DND-41 (cell line): ENCODE results near the gene BAHCC1.
A peak's percentile ranks its signal among the peaks of the same experiment; 100 is the strongest.

ENCODE experiments used
- ATAC-seq: fragments of 200-7000 bp; cut with Tn5 transposase; 3 replicates; pipeline ENCODE4 v1.9.1; 2021; ENCODE audit warnings: low read depth; ENCODE audit not compliant: insufficient read depth
- DNase-seq: peaks from one replicate; pipeline ENCODE4 v3.0.0-alpha.2; 2020
- H2AFZ ChIP-seq: 2 replicates; pipeline ENCODE4 v1.6.0; 2012; ENCODE audit warnings: low read depth, low read length
- H3K27ac ChIP-seq: 2 replicates; pipeline ENCODE4 v1.5.1; 2012; ENCODE audit warnings: low read length, inconsistent platforms
- H3K27me3 ChIP-seq: fragments of 200-600 bp; sonication (generic); 2 replicates; pipeline ENCODE4 v1.6.0; 2012; ENCODE audit warnings: low read length, mild to moderate bottlenecking, inconsistent platforms; ENCODE audit not compliant: insufficient read depth, poor library complexity
- H3K36me3 ChIP-seq: 2 replicates; pipeline ENCODE4 v1.5.1; 2012; ENCODE audit warnings: low read length, inconsistent platforms; ENCODE audit not compliant: insufficient read depth
- H3K4me1 ChIP-seq: 2 replicates; pipeline ENCODE4 v1.5.1; 2012; ENCODE audit warnings: mild to moderate bottlenecking, low read length; ENCODE audit not compliant: insufficient read depth
- H3K4me2 ChIP-seq: 2 replicates; pipeline ENCODE4 v1.6.0; 2012; ENCODE audit warnings: mild to moderate bottlenecking, moderate library complexity, low read length, inconsistent platforms; ENCODE audit not compliant: insufficient read depth
- H3K4me3 ChIP-seq, 2 experiments: fragments of 200-600 bp in 1 of 2; shearing (Covaris generic) in 1 of 2; 2 replicates each; pipeline ENCODE4 v1.5.1; 2012 to 2016; ENCODE audit warnings: inconsistent platforms in 2 of 2, low read length in 2 of 2, mild to moderate bottlenecking in 2 of 2, low read depth in 1 of 2, moderate library complexity in 1 of 2
- H3K79me2 ChIP-seq: 2 replicates; pipeline ENCODE4 v1.6.0; 2012; ENCODE audit warnings: low read length, inconsistent platforms; ENCODE audit not compliant: insufficient read depth
- H3K9ac ChIP-seq: 2 replicates; pipeline ENCODE4 v1.6.0; 2012; ENCODE audit warnings: low read depth, mild to moderate bottlenecking, inconsistent platforms, low read length, moderate library complexity
- H3K9me3 ChIP-seq: 2 replicates; pipeline ENCODE4 v1.5.1; 2012; ENCODE audit warnings: low read length, moderate library complexity, mild to moderate bottlenecking, inconsistent platforms; ENCODE audit not compliant: insufficient read depth, severe bottlenecking
- H4K20me1 ChIP-seq: 2 replicates; pipeline ENCODE4 v1.6.0; 2012; ENCODE audit warnings: low read length; ENCODE audit not compliant: insufficient read depth
- CTCF ChIP-seq: IDR thresholded peaks from 2 replicates; pipeline ENCODE4 v1.5.1; 2012; ENCODE audit warnings: borderline replicate concordance, low read length, moderate library complexity, mild to moderate bottlenecking; ENCODE audit not compliant: poor library complexity, severe bottlenecking; ENCODE audit errors: extremely low read depth
- EZH2 ChIP-seq: IDR thresholded peaks from 3 replicates; pipeline ENCODE4 v1.6.1; 2012; ENCODE audit warnings: borderline replicate concordance, low read depth, mild to moderate bottlenecking, moderate library complexity, low read length, inconsistent platforms; ENCODE audit not compliant: severe bottlenecking

BAHCC1 gene

DNA sequence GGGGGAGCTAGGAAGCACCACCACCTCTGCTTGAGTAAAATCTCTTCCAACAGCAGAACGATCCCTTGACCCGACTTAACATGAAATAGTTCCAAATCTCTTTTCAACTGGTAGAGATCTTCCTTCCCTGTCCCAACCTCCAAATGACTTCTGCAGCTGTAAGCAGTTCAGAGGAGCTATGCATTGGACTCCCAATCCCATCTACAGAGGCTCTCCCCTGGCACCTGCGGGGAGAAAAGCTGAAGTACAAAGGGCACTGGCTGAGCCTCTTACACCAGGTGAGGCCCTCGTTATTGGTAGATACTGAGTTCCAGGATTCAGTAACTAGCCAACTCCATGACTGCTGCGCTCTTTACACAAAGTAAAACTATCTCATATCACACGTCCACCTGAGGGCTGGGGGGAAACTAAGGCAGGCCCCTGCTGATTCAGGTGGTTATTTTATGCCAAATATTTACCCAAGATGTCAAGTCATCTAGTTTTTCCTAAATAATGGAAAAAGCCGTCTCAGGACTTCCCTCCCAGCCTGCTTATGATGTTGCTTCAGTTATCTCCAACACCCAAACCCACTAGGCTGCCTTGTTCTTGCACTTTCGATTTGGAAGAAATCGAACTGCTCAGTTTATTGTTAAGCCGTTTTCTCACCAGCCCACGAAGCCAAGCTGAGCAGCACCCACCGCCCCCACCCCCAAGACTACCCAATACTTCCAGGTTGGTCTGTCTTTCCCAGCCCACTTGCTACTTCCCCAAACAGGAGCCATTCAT, 114.1 kb downstream of the BAHCC1 start:
- peak; percentile 37 for DNase-seq

DNA sequence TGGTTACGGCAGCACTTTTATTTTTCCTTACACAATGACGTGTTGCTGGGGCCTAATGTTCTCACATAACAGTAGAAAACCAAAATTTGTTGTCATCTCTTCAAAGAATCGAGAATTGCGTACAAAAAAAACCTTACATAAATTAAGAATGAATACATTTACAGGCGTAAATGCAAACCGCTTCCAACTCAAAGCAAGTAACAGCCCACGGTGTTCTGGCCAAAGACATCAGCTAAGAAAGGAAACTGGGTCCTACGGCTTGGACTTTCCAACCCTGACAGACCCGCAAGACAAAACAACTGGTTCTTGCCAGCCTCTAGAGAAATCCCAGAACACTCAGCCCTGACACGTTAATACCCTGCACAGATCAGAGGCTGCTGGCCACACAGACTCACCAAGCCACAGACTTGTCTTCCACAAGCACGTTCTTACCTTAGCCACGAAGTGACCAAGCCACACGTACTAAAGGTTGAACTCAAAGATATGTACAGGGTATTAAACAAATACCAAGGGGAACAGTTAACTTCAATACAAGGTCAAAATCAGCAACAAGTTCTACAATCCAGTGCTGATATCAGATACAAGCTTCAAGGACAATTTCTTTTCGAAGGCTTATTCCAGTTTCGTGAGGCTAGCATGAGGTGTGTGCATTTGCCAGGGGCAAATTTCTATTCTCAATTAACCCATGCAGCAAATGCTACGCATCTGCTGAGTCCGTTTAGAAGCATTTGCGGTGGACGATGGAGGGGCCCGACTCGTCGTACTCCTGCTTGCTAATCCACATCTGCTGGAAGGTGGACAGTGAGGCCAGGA, 114.9 kb downstream of the BAHCC1 start:
- H2AFZ ChIP-seq, result no peak overlapping the region
- peak overlapping the region; percentile 87 for H3K4me2 ChIP-seq
- peaks cover 25% of the 10 kb centered on the region for H3K4me1 ChIP-seq
- peak overlapping the region; percentile 99 for H3K9ac ChIP-seq
- no peaks in the 10 kb centered on the region for H3K27me3 ChIP-seq
- ATAC-seq, result no peak
- no peaks in the 10 kb centered on the region for H3K9me3 ChIP-seq
- peaks cover 44% of the 10 kb centered on the region for H4K20me1 ChIP-seq
- peaks cover 40% of the 10 kb centered on the region for H3K36me3 ChIP-seq
- no peak for DNase-seq
- TF ChIP-seq EZH2 (no peak), CTCF (no peak)
- peaks cover 64% of the 10 kb centered on the region for H3K79me2 ChIP-seq
- peak overlapping the region; percentile 80 to 92 for H3K4me3 ChIP-seq
- peak overlapping the region; percentile 81 for H3K27ac ChIP-seq

More for the DNA sequence above, 114.1 kb downstream of the BAHCC1 start:
- Histone ChIP-seq H3K4me2 (peak overlapping the region; percentile 87), H3K36me3 (peaks cover 40% of the 10 kb centered on the region), H2AFZ (no peak overlapping the region), H3K27me3 (no peaks in the 10 kb centered on the region), H3K9ac (peak overlapping the region; percentile 99), H3K4me3 (peak overlapping the region; percentile 80 to 92; a peak in 3 of 4 replicates), H3K79me2 (peaks cover 57% of the 10 kb centered on the region), H4K20me1 (peaks cover 44% of the 10 kb centered on the region), H3K9me3 (no peaks in the 10 kb centered on the region), H3K4me1 (peaks cover 24% of the 10 kb centered on the region), H3K27ac (peak overlapping the region; percentile 81)
- TF ChIP-seq EZH2 (no peak), CTCF (no peak)
- no peak for ATAC-seq

DNA sequence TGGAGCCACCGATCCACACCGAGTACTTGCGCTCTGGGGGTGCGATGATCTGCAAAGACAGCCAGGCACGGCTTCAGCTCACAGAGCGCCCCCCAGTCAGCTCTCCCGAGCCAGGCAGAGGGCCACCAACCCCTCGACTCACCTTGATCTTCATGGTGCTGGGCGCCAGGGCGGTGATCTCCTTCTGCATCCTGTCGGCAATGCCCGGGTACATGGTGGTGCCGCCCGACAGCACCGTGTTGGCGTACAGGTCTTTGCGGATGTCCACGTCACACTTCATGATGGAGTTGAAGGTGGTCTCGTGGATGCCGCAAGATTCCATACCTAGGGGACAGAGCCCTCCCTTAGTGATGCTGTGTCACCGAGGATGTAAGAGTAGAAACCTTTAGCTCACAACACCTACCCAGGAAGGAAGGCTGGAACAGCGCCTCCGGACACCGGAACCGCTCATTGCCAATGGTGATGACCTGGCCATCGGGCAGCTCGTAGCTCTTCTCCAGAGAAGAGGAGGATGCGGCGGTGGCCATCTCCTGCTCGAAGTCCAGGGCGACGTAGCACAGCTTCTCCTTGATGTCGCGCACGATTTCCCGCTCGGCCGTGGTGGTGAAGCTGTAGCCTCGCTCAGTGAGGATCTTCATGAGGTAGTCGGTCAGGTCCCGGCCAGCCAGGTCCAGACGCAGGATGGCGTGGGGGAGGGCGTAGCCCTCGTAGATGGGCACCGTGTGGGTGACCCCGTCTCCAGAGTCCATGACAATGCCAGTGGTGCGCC, 115.7 kb downstream of the BAHCC1 start:
- H3K36me3 ChIP-seq, result peaks cover 40% of the 10 kb centered on the region
- H3K27ac ChIP-seq, result peak overlapping the region; percentile 81
- ATAC-seq (no peak), DNase-seq (peak; percentile 51)
- peak overlapping the region; percentile 87 for H3K4me2 ChIP-seq
- no peaks in the 10 kb centered on the region for H3K9me3 ChIP-seq
- H3K4me3 ChIP-seq, result peak overlapping the region; percentile 80 to 92
- TF ChIP-seq CTCF, result no peak
- no peak overlapping the region for H2AFZ ChIP-seq
- H3K79me2 ChIP-seq, result peaks cover 72% of the 10 kb centered on the region
- peaks cover 47% of the 10 kb centered on the region for H4K20me1 ChIP-seq
- peak overlapping the region; percentile 99 for H3K9ac ChIP-seq
- H3K4me1 ChIP-seq, result peaks cover 33% of the 10 kb centered on the region
- H3K27me3 ChIP-seq, result no peaks in the 10 kb centered on the region
